Erythroblast (primary cell): ENCODE measurements around the gene CPN2.

Experiments
- DNase-seq, 2 experiments: peaks; one replicate each; lab custom pipeline; 2025; lab: John Stamatoyannopoulos, UW
- GATA1 ChIP-seq: IDR thresholded peaks from 2 replicates; pipeline ENCODE4 v1.6.1; 2011; ENCODE audit warnings: low read depth, mild to moderate bottlenecking, control low read depth, low read length, moderate library complexity
- POLR2A ChIP-seq: IDR thresholded peaks from 2 replicates; pipeline ENCODE4 v1.6.1; 2011; ENCODE audit warnings: mild to moderate bottlenecking, low read length

The CPN2 gene

DNA sequence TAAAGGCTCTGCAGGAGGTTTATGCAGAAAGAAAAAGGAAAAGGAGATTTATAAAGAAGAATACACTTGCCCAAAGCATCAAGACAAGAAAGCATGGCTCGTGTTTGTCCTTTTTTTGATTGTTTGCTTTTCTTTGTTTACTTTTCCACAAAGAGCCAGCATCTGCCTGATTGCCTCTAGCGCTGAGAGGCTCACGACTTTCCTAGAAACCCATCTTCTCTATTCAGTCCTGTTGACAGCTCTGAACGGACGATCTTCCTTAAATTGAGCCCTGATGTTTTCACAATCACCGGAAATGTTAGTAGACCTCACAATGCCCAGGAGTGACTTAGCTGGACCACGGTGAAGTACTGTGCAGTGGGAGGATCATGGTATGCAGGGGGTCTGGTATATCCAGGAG lies 35.5 kb upstream of the CPN2 start:
- TF ChIP-seq POLR2A = no peak
- no peak for TF ChIP-seq GATA1

DNA sequence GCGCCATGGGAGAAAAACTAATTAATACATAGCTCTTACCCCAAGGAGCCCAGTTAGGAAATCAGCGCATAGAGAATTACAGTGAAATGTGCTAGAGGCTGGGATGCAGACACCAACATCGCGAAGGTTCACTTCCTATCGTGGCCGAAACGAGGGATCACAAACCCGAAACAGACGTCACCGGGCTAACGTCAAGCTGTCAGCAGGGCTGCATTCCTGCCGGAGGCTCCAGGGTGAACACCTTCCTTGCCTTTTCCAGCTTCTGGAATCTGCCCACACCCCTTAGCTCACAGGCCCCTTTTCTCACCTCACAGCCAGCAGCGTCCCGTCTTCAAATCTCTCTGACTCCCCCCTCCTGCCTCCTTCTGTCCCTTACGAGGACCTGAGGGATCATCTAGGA lies 34.9 kb upstream of the CPN2 start:
- no peak for DNase-seq
- TF ChIP-seq GATA1 (no peak), POLR2A (no peak)

More for the DNA sequence above, 35.5 kb upstream of the CPN2 start:
- no peak for DNase-seq

DNA sequence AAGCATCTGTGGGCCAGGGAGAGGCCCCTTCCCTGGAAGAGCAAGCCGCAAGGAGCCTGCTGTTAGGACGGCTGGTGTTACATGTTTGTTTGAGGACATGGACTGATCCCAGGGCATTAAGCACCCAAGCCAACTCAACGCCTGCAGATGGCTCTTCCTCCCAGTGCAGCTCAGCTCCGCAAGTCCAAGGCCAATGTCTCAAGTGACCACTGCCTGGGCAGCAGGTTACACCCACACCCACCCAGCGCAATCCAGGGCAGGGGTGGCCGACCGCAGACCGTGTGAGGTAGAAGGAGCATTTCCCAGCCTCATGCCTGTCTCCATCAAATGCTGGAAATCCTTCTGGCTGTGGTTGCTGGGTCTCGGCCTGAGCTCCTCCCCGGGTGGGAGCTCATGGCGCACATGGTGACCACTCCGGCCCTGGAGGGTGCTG lies 33.5 kb upstream of the CPN2 start:
- no peak for DNase-seq
- no peak for TF ChIP-seq POLR2A
- no peak for TF ChIP-seq GATA1

DNA sequence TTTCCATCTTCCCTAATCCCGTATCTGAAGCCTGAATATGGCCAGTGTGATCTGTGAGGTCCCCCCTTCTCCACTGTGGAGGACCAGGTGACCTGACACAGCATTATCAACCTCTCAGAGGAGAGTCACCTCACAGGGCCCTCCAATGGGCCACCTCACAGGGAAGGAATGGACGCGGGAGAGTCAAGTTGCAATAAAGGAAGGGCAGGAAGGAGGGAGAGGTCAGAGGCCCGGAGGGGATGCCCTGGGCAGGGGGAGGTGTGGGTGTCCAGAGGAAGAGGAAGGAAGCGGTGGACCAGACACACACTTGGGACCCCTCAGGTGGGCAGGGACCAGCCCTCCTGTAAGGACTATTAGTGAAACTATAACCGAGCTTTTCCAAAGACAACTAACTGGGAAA lies 33.0 kb upstream of the CPN2 start:
- TF ChIP-seq POLR2A (no peak), GATA1 (no peak)
- no peak for DNase-seq

DNA sequence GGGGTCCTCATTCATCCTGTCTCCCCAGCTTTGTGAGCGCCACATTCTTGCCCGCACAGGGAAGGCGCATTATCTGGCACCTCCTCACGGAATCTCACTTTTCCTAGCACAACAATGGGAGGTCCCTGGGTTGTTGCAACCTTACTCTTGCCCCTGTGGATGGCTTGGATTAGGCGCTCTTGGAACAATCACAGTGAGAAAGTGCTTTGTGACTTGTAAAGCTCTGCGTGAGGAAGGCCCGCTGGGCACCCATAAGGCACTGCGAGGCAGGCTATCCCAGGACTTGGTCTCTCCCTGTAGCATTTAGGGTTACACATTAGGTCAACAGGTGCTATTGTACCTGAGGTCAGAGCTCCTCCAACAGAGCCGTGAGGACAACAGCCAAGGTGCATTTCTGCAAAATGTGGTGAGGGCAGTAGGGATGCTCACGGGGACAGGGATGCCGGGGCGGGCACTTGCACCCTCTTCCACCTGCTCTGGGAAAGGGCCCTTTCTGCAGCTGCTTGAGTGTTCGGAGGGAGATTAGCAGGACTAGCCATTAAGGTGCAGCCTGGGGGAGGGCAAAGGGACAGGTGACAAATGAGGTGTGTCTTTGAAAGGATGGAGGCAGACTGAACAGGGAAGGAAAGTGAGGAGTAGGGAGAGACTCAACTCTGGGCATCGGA lies 32.3 kb upstream of the CPN2 start:
- DNase-seq = no peak
- TF ChIP-seq POLR2A (no peak), GATA1 (no peak)

DNA sequence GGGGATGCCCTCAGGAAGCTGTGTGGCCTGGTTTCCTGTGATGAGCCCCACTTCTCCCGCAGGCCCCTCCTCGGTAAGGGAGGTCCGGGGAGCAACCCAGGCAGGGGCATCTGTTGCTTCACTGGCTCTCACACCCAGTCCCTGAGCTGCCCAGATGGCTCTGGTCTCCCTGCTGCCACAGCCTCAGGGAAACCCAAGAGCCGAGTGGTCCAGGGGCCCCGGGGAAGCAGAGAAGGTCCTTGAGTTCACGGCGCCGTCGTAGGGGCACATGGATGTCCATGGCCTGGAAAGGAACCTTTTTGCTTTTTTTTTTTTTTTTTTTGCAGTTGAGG lies 31.7 kb upstream of the CPN2 start:
- TF ChIP-seq POLR2A = no peak
- TF ChIP-seq GATA1 = no peak
- DNase-seq = no peak

DNA sequence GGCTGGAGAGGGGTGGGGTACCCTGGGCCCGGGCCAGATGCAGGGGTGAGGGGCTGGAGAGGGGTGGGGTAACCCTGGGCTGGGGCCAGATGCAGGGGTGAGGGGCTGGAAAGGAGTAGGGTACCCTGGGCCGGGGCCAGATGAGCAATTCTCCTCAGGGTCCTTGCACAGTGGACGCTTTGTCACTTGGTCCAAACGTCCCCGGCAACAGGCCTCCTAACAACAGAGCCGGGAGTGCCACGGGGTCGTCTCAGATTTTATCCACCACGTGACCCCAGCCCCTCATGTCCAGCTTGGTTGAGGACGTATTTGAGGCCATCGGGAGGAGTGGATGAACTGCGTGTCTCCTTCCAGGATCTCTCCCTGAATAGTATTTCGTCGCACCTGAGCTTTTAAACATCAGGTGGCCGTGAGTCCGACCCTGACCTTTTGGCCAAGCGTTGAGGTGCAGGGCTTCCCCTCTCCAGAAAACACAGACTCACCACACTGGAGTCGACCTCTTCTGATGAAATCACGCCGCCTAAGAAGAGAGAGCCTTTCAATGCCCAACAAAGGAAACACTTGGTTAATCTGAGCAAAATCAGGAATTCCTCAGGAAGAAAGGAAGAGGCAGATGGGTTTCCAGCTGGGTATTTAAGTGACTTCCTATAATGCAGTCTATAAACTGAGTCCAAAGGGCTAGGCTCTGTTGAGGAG lies 31.2 kb upstream of the CPN2 start:
- no peak for TF ChIP-seq POLR2A
- DNase-seq = no peak

DNA sequence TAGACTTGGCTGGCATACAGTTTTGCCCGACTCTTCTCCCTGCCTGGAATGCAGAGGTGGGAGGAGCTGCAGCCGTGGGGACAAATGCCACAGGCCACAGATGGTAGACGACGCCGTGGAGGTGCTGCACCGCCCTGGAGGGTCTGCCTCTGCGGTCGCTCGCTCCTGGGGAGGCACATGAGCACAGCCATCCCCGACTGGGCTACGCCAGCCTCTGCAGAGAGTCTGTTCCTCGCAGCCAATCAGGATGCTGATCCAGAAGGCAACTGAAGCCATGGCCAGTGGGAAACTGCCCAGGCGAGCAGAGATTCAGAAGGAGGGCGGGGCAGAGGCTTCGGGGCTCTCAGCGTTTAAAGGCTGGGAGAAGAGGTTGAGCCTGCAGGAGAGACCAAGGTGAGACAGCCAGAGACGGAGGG lies 30.3 kb upstream of the CPN2 start:
- TF ChIP-seq GATA1 (no peak), POLR2A (no peak)
- no peak for DNase-seq

DNA sequence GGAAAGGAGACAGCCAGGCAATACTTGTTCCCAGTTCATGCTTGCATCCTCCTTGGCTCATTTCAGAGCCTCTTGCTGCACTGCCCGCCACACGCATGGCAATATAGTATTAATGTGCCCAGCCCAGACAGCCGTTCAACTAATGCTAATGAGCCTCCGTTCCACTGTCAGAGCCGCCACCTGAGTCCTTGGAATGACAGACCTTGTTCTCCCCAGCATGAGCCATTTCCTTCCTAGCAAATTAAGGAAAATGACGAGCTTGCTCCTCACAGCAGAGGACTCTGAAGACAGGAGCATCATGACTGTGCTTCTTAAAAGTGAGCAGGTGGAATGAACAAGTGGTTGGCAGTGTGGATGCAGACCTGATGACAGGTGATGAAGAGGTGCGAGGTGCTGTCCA lies 29.2 kb upstream of the CPN2 start:
- DNase-seq = no peak
- no peak for TF ChIP-seq POLR2A
- no peak for TF ChIP-seq GATA1

GRCh38 chr3:194379651-194380050 lies 28.5 kb upstream of the CPN2 start:
- no peak for DNase-seq
- TF ChIP-seq POLR2A = no peak
- TF ChIP-seq GATA1 = no peak

GRCh38 chr3:194379231-194379630 lies 28.1 kb upstream of the CPN2 start:
- TF ChIP-seq GATA1 (no peak), POLR2A (no peak)
- no peak for DNase-seq

DNA sequence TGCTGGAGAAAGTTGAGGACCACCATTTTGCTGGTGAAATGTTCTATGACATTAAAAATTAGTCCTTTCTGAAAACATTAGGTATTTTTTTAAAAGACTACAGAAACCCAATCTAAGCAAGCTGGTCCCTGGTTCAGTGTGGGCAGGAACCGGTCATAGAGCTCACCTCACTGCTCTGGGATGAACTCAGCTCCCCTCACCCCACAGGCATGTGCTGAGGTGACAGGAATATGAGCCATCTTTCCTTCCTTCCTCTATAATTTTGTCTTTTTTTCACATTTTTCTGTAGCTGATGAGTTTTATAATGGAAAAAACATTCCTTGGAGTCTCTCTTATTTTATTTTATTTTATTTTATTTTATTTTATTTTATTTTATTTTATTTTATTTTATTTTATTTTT lies 26.6 kb upstream of the CPN2 start:
- no peak for DNase-seq
- TF ChIP-seq POLR2A (no peak), GATA1 (no peak)

DNA sequence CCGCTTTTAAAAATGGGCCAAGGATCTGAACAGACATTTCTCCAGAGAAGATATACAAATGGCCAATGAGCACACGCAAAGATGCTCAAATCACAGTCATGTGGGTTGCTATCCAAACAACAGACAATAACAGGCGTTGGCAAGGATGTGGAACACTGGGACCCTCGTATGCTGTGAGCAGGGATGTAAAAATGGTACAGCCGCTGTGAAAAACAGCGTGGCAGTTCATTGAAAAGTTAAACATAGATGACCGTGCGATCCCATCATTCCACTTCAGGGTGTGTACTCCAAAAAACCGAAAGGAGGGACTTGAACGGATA lies 25.1 kb upstream of the CPN2 start:
- no peak for DNase-seq
- TF ChIP-seq POLR2A (no peak), GATA1 (no peak)

DNA sequence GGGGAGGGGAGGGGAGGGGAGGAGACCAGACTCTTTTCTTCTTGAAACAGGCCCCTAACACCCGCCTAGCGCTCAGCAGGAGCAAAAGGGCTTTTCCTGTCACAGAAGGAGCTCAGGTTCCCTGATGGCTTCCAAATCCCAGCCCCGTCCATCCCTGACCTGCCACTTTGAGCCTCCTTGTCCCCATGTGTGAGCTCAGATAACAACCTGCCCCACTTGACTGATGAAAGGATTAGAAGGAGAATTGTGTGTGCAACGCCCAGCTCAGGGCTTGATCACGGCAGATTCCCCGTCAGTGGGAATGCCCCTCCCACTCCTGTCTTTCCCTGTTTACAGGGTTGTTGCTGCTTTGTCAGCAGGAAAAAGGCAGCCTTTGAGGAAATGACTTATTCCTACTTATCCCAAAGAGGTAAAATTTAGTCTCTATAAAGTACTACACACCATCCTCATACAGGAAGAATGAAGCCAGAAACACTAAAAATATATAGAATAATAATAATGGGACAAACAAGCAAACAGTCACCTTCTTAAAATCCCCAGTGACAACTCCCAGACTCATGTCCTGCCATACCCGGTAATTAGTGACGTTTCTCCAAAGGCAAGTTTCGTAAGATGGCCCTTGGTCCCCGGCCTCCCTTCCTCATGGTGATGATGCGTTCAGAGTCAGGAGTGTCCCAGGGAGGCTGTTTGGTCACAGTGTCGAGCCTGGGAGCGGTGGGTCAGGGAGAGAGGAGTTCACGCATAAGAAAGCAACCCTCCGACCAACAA lies 24.5 kb upstream of the CPN2 start:
- DNase-seq = no peak
- TF ChIP-seq GATA1 = no peak
- no peak for TF ChIP-seq POLR2A

DNA sequence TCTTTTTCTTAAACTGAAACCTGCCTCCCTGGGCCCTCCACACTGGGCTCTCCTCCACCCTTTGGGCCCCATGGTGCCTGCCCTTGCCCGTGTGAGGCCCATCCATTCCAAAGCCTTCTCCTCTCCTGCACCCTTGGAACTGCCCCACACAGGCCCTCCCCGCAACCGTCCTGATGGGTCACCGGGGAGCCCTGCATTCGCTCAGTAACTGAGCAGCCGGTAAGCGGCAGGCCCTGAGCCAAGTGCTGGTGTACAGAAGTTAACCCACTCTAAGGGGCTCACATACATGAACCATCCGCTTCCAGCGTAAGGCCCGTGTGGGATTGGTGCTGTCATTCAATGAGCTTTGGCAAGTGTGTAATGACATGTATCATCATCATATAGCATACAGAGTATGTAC lies 23.8 kb upstream of the CPN2 start:
- TF ChIP-seq POLR2A = no peak
- no peak for TF ChIP-seq GATA1
- DNase-seq = no peak
